ENCODE measurements around the gene SEMA3B. TPM values are rescaled to one million over a fixed set of nuclear protein-coding genes. Genes with fewer than 3 reads are reported as not detected.

The SEMA3B gene
- total RNA-seq, 4 donors from 2014 or later: 59.5 to 423 (median 122) TPM

GRCh38 chr3:50251220-50251619 is 17.7 kb upstream of the SEMA3B start:
- 74% methylated on average over 8 of the region's 8 CpGs; no CpG with 5 or more reads in 1 of the 2 donors for WGBS, 2 donors (ENCODE audit: low coverage in 1 of 2)
- Histone ChIP-seq H3K9me3 (no peaks in the 10 kb centered on the region), H3K27ac (no peak overlapping the region), H3K4me1 (peaks cover 16 to 61% (median 26%) of the 10 kb centered on the region in 4 donors), H3K36me3 (peaks cover 0 to 12% (median 0%) of the 10 kb centered on the region in 4 donors), H3K27me3 (no peaks in the 10 kb centered on the region), H3K4me3 (no peak overlapping the region)
- in situ Hi-C loops (cut with MboI; ENCODE audit: low pct_ligation_motif_present in 1 of 4, low pct_unique_long_range_greater_than_20kb in 1 of 4, low sequenced_read_pairs in 3 of 4) (no loop called here), intact Hi-C loops (cut with DNase I; ENCODE audit: low total_unique reads) (no loop called here)
- DNase-seq: no peak
- TF ChIP-seq POLR2AphosphoS5 (IDR thresholded peaks at IDR 0.05) (no peak), CTCF (IDR thresholded peaks at IDR 0.05) (no peak), POLR2A (IDR thresholded peaks at IDR 0.05) (no peak), EP300 (IDR thresholded peaks at IDR 0.05; ENCODE audit: low read depth) (no peak)

- WGBS, 2 donors (ENCODE audit: low coverage in 1 of 2): 84% methylated on average over 8 of the region's 8 CpGs; no CpG with 5 or more reads in 1 of the 2 donors
- Histone ChIP-seq H3K27me3 (no peaks in the 10 kb centered on the region), H3K36me3 (peaks cover 0 to 16% (median 6%) of the 10 kb centered on the region in 4 donors), H3K27ac (peak overlapping the region; percentile 44 to 76 (median 63)), H3K4me3 (no peak overlapping the region), H3K4me1 (peaks cover 2 to 35% (median 7%) of the 10 kb centered on the region in 4 donors), H3K9me3 (no peaks in the 10 kb centered on the region)
- in situ Hi-C loops (cut with MboI; ENCODE audit: low pct_ligation_motif_present in 1 of 4, low pct_unique_long_range_greater_than_20kb in 1 of 4, low sequenced_read_pairs in 3 of 4): no loop called here
- TF ChIP-seq CTCF (IDR thresholded peaks at IDR 0.05) (no peak), POLR2AphosphoS5 (IDR thresholded peaks at IDR 0.05) (no peak), POLR2A (IDR thresholded peaks at IDR 0.05) (no peak), EP300 (IDR thresholded peaks at IDR 0.05; ENCODE audit: low read depth) (no peak)
- no peak for DNase-seq
- intact Hi-C loops (cut with DNase I; ENCODE audit: low total_unique reads): no loop called here
Observed at GRCh38 chr3:50254577-50255250, 14.2 kb upstream of the SEMA3B start.

- Histone ChIP-seq H3K27me3 (no peaks in the 10 kb centered on the region), H3K4me3 (no peak overlapping the region), H3K9me3 (no peaks in the 10 kb centered on the region), H3K4me1 (peaks cover 0 to 34% (median 11%) of the 10 kb centered on the region in 4 donors), H3K36me3 (peaks cover 0 to 16% (median 6%) of the 10 kb centered on the region in 4 donors), H3K27ac (peak overlapping the region; percentile 44 to 76 (median 60))
- intact Hi-C loops (cut with DNase I; ENCODE audit: low total_unique reads) (no loop called here), in situ Hi-C loops (cut with MboI; ENCODE audit: low pct_ligation_motif_present in 1 of 4, low pct_unique_long_range_greater_than_20kb in 1 of 4, low sequenced_read_pairs in 3 of 4) (no loop called here)
- 95% methylated on average over 8 of the region's 9 CpGs; no CpG with 5 or more reads in 1 of the 2 donors for WGBS, 2 donors (ENCODE audit: low coverage in 1 of 2)
- TF ChIP-seq POLR2AphosphoS5 (IDR thresholded peaks at IDR 0.05): no peak
- no peak for TF ChIP-seq POLR2A (IDR thresholded peaks at IDR 0.05)
- TF ChIP-seq CTCF (IDR thresholded peaks at IDR 0.05): no peak
- no peak for TF ChIP-seq EP300 (IDR thresholded peaks at IDR 0.05; ENCODE audit: low read depth)
- no peak for DNase-seq
Observed at GRCh38 chr3:50255251-50255615, 13.7 kb upstream of the SEMA3B start.

- TF ChIP-seq CTCF (IDR thresholded peaks at IDR 0.05) (peak; percentile 35 to 60 (median 46)), EP300 (IDR thresholded peaks at IDR 0.05; ENCODE audit: low read depth) (no peak)
- peaks cover 0 to 13% (median 6%) of the 10 kb centered on the region in 4 donors for H3K36me3 ChIP-seq
- no peak overlapping the region for H3K4me3 ChIP-seq
- H3K4me1 ChIP-seq: peaks cover 5 to 34% (median 16%) of the 10 kb centered on the region in 4 donors
- H3K27ac ChIP-seq: no peak overlapping the region
- 90 to 93% methylated on average over 3 to 20 of the region's 20 CpGs for WGBS, 2 donors (ENCODE audit: low coverage in 1 of 2)
- H3K27me3 ChIP-seq: no peaks in the 10 kb centered on the region
- DNase-seq: peak; percentile 64
- no peaks in the 10 kb centered on the region for H3K9me3 ChIP-seq
- in situ Hi-C loops (cut with MboI; ENCODE audit: low pct_ligation_motif_present in 1 of 4, low pct_unique_long_range_greater_than_20kb in 1 of 4, low sequenced_read_pairs in 3 of 4): no loop called here
- intact Hi-C loops (cut with DNase I; ENCODE audit: low total_unique reads): no loop called here
Observed at GRCh38 chr3:50256978-50257890, 11.7 kb upstream of the SEMA3B start.
